GM21717 (cell line): ENCODE data around the gene QSOX1.
"Not testable (repeated sequence)": the region's sequence is repeated elsewhere in the genome, so short reads cannot be mapped to it uniquely, and the experiment has no call there.

Source experiments
- ATAC-seq: cut with Tn5 transposase; IDR thresholded peaks from one replicate; pipeline ENCODE4 v1.9.1; 2021; ENCODE audit warnings: mild to moderate bottlenecking, moderate library complexity; ENCODE audit not compliant: unreplicated experiment

The QSOX1 gene

DNA sequence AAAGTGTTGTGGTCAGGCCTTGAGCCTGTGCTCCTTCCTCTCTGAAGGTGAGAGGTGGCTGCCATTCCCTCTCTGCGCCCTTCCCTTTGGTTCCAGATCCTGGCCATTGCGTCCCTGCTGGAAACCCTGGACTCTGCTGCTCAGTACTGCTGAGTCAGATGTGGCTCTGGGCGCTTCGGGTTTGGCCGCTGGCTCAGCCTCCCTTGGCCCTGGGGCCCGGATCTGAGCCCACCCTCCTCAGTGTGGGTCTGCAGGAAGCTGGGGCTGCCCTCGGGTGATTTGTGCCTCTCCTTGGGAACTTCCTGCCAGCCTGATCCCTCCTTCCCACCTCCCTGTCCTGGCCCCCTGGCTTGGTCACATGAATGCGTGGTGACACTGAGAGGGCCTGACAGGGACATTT is 32.2 kb downstream of the QSOX1 start:
- ATAC-seq = no peak

DNA sequence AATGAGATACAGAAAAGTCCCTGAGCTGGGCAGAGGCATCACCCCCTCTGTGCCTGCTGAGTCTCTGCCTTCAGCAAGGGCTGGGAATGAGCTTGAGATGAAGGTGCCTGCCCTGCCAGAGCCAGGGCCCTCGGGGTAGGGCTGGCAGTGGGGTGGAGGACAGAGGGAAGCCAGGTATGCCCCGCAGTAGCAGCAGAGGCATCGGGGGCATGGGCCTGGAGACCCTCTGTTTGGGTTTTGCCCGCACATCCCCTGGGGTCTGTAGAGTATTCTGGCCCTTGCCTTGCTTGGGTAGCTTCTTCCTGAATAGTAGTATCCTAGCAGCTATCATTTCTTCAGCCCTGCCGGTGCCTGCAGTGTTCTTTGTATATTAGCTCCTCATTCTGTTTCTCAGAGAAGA is 33.0 kb downstream of the QSOX1 start:
- no peak for ATAC-seq

GRCh38 chr1:180188091-180188506 is 33.4 kb downstream of the QSOX1 start:
- no peak for ATAC-seq

DNA sequence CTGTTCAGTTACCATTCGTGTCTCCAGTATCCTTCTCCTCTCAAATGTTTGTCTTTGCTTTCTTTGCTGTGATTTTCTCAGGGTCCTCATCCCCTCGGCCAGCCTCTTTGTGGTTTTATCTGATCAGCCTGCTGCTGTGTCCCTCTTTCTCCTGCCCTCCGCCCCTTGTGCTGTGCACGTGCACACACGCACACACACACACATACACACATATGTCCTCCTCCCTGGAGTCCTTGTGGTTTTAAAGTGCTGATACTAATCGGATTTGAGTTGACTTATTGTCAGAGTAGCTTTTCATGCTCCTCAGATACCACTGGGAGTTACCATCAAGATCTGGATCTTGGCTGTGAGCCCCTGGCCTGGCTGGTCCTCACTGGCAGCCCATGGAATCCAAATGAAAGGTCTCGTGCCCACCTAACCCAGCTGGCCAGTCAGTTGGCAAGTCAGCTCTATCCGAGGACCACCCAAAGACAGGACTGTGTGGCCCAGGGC is 34.1 kb downstream of the QSOX1 start:
- no peak for ATAC-seq

DNA sequence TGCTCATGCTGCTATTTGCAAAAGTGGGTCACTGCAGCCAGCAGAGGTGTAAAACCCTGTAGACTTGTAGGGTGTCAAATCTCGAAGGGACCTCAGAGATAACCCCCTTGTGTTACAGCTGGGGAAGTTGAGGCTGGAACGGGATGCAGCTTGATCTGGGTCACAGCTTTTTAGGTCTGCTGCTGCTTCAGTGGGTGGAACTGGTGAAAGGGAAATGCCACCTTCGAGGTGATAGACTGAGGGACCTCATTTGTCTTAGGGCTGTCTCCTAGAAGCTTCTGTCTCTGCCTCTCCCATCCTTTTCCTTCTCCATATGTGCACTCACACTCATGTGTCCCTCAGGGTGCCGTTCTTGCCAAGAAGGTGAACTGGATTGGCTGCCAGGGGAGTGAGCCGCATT is 35.4 kb downstream of the QSOX1 start:
- no peak for ATAC-seq

- ATAC-seq = no peak
Observed at GRCh38 chr1:180192172-180192571, 37.5 kb downstream of the QSOX1 start.

DNA sequence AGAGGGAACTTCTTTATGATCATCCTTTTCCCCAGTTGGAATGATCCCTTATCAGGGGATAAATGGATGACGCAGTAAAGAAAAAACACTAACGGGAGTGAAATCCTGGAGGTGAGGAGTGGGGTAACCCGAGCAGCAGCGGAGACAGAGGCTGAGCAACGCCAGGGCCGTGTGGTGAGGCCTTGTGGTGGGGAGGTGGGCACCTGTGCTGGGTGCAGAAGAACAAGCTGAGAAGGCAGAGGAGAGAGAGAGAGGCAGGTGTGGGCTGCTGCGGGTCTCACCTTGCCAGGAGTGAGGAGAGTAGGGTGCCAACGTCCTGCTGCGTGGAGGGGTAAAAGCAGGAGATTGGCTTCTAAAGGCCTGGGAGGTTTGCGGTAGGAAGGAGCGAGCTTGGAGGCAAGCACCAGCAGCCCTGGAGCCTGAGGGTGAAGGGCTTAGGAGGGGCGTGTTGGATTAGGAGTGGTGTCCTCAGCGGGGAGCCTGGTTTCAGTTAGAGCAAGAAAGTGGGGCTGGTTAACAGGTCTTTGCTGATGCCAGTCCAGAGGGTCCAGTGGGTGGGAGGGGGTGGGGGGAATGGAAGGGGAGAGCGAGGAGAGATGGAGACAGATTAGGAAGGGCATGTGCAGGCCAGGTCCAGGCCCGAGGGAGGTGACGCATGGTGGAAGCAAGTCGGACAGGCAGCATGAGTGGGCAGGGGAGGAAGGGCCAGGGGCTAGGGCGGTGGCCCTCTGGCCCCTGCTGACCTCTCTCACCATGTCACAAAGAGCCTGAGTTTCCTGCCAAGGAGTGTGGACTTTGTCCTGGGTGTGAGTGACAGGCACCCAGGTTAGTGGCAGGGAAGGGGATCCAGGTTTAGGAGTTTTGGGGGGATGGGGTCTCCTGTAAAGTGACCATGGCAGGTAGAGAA is 38.7 kb downstream of the QSOX1 start:
- ATAC-seq = no peak

- ATAC-seq = no peak
Observed at GRCh38 chr1:180194048-180194425, 39.4 kb downstream of the QSOX1 start.

DNA sequence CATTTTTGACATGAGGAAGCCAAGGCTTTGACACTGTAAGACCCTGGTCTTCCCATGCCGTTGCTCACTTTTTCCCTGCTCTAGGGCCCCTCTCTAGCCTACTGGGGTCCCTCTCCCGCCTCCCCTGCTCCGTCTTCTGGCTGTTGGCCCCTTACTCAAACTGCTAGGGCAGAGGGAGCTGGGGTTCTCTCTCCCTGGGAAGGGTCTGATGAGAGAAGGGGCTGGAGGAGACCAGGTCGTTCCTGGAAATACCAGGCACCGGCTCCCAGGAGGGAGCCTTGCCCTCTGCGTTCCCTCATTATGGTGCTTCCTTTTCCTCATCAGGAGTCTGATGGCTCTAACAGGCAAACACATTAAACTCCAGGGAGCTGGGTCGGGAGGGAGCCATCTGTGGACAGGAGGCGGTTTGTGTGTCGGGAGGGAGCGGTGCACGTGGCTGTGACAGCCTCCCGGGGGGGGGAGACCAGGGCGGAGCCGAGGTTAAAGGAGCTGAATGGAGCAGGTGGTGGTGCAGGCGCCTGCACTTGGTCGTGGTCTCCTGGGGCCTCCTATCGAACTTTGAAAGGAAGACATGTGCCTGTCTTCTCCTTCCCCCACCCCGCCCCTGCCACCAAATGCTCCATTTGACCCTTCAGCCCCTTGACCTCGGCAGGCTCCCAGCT is 40.0 kb downstream of the QSOX1 start:
- ATAC-seq = no peak

DNA sequence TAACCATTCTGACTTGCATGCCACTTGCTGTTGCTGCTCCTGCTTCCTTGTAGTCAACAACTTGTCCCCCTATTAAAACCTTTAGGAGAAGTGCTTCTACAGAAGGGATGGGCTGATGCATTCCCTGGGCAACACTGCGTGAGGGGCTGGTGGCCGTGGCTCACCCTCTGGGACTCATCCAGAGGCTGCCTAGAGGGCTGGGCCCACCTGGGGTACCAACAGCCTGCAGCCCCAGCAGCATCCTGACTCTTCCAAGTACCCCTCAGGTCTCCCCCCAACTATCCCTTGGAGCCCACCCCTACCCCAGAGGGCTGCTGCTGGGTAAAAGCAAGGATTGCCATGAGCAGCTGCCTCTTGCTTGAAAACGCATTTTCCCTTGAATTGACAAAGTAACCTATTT is 40.7 kb downstream of the QSOX1 start:
- ATAC-seq = no peak

- ATAC-seq = no peak
Observed at GRCh38 chr1:180195916-180196315, 41.2 kb downstream of the QSOX1 start.

GRCh38 chr1:180196436-180197003 is 41.9 kb downstream of the QSOX1 start:
- ATAC-seq = no peak

DNA sequence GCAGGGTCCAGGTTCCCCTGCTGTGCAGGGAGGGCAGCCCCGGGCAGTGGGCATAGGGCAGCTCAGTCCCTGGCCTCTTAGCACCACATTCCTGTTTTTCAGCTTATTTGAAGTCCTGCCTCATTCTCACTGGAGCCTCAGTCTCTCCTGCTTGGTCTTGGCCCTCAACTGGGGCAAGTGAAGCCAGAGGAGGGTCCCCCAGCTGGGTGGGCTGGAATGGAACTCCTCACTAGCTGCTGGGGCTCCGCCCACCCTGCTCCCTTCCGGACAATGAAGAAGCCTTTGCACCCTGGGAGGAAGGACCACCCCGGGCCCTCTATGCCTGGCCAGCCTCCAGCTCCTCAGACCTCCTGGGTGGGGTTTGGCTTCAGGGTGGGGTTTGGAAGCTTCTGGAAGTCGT is 42.6 kb downstream of the QSOX1 start:
- ATAC-seq = no peak

GRCh38 chr1:180198196-180198595 is 43.5 kb downstream of the QSOX1 start:
- no peak for ATAC-seq

- ATAC-seq = no peak
Observed at GRCh38 chr1:180198611-180199010, 43.9 kb downstream of the QSOX1 start.

DNA sequence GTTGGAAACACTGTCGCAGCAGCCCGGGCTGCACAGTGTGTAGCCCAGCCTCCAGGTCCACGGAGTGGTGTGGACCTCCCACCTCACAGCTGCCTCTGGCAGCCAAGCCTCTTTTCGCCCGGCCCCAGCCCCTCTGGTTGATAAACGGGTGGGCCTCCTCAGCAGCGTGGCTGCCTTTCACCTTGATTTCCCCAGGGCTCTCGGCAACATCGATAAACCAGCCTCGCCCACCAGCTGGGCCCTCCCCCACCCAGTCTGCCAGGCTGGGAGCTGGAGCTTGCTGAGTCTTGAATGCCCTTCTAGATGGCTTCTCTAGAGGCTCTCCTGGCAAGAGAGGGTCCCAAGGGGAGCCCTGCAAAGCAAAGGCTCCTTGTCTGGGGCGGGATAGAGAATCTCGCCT is 44.3 kb downstream of the QSOX1 start:
- no peak for ATAC-seq

- ATAC-seq = no peak
Observed at GRCh38 chr1:180201451-180202200, 47.0 kb downstream of the QSOX1 start.

GRCh38 chr1:180202588-180202987 is 47.9 kb downstream of the QSOX1 start:
- ATAC-seq = not testable (repeated sequence)

GRCh38 chr1:180204231-180204630 is 49.6 kb downstream of the QSOX1 start:
- ATAC-seq = no peak

DNA sequence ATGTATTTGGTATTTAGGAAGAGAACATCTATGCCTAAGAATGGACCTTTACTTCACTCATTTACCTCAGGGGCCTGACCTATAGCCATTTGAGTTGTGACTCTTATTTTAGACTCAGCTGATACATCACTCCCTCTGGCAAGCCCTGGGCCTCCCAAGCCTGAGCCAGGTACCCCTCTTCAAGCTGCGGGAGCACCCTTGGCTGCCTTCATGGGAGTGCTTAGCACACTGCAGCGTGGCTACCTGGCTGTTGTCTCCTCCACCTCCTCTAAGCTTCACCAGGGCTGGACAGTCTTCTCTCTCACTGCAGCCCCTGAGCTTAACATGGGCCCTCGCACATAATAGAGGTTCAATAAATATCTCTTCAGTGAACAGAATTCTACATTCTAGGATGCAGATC is 51.9 kb downstream of the QSOX1 start:
- no peak for ATAC-seq

DNA sequence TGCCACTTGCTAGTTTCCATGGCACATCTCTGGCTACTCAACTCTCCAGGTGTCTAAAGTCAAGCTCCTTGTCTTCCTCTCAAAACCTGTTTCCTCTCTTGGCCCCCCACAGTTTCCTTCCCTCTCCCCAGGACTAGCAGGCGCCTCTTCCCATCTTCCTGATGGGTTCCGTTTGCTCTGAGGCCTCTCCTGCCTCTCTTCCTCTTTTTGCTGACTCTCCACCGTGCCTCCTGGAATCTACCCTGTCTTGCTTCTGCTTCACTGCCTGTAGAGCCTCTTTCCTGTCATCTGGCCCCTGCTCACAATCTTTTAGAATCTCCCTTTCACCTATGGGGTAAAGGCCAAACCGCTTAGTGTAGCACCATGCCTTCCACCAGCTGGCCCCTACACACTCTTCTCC is 53.6 kb downstream of the QSOX1 start:
- ATAC-seq = no peak
